Cerebellar nuclear complex (tissue), 1 donor: Measurements from ENCODE around the gene GAPDHS.

Experiments
- DNase-seq, 2 experiments: peaks; one replicate each; lab custom pipeline; 2025; lab: John Stamatoyannopoulos, UW

The GAPDHS gene

DNA sequence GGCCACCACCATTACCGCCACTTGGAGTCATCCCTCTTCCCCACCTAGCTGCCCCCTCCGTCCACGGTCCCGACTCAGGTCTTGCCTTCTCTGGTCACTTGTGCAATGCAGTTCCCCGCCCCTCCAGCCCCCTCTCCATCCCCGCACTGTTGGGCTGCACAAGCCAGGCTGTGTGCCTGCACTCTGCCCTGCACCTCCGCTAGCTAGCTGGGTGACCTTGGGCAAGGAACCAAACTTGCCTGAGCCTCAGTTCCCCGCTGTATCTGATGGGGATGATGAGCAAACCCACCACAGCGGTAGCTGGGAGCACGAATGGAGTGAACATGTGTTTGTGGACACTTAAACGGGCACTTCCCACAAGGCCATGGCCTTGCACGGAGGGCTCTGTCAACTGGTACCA is 6.6 kb downstream of the GAPDHS start:
- no peak for DNase-seq

DNA sequence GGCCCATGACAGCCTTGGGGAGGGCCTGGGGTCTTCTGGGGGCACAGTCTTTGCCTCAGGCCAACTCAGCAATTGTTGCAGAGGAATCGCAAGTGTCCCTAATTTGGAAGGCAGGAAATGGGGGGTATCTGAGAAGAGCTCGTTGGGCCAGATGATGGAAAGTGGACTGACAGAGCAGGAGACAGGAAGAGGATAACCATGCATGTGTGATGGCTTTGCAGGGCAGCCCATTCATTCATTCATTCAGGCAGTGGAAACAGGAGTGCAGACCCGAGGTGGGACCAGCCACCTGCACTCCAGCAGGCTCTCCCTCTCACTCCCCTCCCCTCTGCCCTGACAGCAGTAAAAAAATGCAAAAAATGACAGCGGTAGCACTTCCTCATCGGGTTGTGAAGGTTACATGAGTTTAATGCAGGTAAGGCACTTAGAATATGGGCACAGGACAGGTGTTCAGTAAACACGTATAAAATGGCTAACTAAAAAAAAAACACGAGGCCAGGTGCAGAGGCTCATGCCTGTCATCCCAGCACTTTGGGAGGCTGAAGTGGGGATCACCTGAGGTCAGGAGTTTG is 7.2 kb downstream of the GAPDHS start:
- no peak for DNase-seq

- DNase-seq = no peak
Observed at GRCh38 chr19:35542209-35542608, 9.0 kb downstream of the GAPDHS start.

DNA sequence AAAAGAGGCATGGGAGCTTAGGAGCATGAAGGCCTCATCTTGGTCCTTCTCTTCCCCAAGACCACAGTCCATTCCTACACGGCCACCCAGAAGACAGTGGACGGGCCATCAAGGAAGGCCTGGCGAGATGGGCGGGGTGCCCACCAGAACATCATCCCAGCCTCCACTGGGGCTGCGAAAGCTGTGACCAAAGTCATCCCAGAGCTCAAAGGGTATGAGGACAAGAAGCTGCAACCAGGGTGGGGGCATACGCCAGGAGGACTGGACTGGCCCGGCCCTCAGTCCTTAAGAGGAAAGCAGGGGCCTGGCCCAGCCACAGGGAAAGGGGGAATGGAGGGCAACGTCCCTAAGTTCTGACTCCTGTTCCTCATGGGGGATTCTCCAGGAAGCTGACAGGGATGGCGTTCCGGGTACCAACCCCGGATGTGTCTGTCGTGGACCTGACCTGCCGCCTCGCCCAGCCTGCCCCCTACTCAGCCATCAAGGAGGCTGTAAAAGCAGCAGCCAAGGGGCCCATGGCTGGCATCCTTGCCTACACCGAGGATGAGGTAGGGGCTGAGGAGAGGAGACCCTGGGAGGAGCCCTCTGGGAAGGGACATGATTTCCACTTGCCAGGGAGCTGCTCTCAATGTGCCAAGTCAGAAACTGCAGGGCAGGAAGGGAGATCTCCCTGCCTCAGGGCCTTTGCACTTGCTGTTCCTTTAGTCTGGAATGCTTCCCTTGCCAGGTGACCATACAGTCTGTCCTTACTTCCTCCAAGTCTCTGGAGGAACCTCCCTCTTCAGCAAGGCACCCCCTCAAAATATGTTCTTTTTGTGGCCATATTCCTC is 10.2 kb downstream of the GAPDHS start:
- DNase-seq = no peak

DNA sequence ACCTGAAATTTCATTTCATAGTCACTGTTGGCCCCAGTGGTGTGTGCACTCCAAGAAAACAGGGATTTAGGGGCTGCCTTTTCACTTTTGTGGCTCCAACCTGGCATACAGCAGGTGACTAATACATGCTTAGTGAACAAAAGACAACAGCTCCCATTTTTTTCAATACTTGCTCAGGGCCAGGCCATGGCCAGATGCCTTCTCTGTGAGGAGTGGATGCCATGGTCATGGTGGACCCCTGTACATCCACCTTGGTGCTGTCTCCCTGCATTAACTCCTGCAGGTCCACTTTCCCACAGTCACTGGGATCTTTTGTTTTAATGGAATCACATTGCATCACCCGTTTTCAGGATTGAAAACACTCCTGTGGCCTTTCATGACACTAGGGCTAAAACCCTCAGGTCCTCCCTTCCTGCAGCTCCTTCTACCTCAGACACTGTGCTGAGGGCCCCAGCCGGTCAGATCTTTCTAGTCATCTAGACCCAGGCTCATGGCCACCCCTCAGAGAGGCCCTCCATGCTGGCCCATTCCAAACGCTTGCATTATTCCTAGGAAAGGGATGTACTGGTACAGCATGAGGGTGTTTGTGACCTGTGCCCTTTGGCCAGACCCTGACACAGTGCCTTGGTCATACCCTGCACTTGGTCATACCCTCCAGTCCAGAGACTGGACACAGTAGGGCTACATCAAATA is 11.0 kb downstream of the GAPDHS start:
- DNase-seq = no peak

- DNase-seq = peak in 1 of 2 experiments; percentile 64
Observed at GRCh38 chr19:35545001-35545854, 12.0 kb downstream of the GAPDHS start, which contains the start of gene TMEM147. Gene TMEM147, plus strand, starts transcription at chr19:35545626. Its CDS starts 114 bp downstream, at chr19:35545740.

DNA sequence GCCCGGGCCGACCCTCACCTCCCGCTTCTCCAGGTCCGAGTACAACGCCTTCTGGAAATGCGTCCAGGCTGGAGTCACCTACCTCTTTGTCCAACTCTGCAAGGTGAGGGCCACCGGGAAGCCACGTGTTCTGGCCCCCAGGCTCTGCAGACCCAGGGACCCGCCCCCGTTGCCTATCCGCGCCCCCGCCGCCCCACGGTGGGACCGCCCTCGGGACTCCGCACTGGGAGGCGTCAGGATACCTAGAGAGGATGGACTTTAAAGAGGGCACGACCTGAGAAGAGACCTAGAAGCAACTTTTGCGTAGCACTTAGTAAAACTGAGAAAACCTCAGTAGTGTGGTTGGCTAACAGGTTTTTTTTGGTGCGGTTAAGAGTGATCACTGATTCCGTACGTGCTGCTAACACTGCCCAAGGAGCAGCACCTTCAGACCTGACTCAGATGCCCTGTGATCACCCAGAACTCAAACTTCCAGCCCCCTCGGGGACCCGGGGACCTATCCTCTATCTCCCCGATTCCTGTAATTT is 12.7 kb downstream of the GAPDHS start:
- DNase-seq = no peak

DNA sequence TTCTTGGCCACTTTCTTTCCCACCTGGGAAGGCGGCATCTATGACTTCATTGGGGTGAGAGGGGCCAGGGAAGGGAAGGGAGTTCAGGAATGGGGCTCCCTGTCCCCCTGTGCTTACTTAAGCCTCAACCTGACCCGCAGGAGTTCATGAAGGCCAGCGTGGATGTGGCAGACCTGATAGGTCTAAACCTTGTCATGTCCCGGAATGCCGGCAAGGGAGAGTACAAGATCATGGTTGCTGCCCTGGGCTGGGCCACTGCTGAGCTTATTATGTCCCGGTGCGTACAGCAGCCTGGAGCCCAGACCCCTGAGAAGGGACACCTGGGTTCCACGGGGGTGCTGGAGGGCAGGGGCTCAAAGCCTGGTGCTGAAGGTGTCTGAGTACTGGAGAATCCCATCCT is 13.3 kb downstream of the GAPDHS start:
- no peak for DNase-seq

- DNase-seq = peak in 1 of 2 experiments; percentile 34
Observed at GRCh38 chr19:35549174-35549788, 16.0 kb downstream of the GAPDHS start.

DNA sequence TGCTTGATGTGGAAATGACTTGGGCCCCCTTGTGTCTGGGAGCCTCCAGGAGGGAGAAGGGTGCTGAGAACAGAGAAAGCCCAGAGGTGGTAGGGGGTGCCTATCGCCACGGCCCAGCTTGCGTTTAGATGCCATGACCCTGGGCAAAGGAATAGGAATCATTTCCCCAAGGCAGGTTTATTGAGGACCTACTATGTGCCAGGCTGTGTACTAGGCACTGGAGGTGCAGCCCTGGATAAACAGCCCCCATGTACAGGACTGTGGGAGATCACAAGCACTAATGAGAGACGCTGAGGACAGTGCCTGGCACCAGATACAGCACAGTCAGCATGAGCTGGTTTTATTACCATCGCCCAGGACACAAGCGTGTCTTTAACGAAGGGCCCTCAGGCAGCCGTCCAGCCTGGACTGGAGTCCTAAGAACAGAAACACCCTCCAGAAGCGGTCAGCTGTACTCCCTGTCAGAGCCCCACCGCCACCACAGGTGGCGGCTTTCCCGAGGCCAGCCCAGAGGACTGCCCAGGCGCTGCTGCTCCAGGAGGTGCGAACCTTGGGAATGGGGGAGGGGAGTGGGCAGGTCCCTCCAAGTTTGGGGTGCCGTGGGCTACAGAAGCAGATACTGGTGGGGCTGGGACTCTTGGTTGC is 16.7 kb downstream of the GAPDHS start:
- no peak for DNase-seq

DNA sequence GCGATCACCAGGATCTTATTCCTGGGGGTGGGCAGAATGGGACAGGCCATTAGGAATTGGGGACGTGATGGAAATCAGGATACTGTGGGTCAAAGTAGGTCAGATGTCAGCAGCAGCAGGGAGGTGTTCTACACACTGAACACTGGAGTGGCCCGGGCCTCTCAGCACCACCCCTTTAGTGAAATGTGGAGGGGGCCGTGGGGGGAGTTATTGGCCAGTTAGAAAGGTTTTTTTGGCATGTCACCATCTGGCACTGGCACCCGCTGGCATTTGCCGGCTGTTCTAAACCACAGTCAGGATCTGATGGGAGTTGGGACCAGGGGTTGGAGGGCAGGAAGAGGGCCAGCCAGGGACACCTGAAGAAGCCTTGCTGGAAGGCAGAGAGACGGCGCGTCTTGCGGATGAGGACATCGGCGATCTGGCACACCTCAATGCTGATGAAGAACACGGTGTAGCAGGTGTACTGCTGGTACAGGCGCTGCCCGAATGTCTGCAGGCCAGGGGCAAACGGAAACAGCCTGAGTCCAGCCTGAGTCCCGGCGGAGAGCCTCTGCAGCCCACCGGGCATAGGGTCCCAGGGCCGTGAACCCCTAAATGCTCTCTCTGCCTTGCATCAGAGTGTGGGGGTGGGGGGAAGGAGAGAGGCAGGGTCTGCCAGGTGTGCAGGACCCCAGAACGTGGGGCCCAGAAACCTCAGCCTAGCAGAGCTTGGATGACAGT is 18.0 kb downstream of the GAPDHS start:
- DNase-seq = no peak

GRCh38 chr19:35552534-35553384 is 19.5 kb downstream of the GAPDHS start:
- DNase-seq = no peak

DNA sequence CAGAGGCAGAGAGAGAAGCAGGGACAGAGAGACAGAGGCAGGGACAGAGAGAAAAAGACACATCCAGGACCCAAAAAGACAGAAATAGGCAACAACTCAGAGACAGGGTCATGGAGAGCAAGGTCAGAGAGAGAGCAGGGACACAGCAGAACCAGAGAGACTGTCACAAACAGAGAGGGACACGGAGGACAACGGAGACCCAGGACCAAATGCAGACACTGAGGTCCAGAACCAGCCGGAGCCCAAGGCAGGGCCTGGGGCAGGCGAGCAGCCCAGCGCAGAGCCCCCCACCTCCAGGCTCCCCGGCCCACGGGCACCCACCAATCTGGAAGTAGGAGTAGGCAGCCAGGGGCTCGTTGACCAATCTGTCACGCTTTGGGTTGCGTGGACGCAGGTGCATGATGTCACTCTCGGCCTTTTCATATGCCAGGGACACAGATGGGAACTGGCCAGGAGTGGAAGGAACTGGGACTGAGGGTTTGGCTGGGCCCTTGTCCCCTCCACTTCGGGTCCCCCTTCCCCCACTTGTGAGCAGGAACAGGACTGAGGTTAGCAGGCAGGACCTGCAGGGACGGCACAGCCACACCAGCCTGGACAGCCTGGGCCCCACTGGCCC is 20.2 kb downstream of the GAPDHS start:
- DNase-seq = no peak

GRCh38 chr19:35554076-35554475 is 20.8 kb downstream of the GAPDHS start:
- DNase-seq = no peak

- DNase-seq = no peak
Observed at GRCh38 chr19:35555301-35556005, 22.2 kb downstream of the GAPDHS start.

GRCh38 chr19:35556025-35556590 is 22.9 kb downstream of the GAPDHS start:
- no peak for DNase-seq

DNA sequence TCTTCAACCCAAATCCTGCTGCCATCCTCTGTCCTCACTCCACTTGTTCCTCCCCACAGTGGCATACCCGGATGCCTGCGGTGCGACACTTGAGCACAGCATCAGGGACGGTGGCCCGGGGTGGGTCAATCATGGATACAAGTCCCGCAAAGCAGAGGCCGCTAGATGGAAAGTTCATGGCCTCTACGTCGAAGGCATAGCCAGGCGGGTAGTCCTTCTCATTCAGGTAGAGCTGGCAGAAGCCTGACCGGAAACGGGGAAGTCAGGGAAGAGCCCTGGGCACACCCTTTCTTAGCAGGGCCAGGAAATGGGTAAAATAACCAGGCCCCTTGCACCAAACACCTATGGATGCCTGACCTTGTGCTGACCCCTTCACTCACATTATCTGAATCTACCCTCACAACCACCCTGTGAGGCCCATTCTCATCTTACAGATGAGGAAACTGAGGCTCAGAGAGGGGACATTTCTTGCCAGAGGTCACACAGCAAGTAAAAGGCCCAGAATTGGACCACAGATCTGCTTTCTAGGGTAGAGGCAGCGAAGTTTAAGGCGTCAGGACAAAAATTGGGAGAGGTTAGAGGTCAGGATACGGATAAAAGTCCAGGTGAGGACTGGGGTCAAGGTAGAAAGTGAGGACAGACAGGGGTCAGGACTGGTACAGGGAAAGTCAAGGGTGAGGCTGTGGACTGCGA is 23.7 kb downstream of the GAPDHS start:
- DNase-seq = no peak
